PC-3 (cell line): ENCODE results near the gene CBX7. TPM values are rescaled to one million over a fixed set of nuclear protein-coding genes. Genes with fewer than 3 reads are reported as not detected.
A peak's percentile ranks its signal among the peaks of the same experiment; 100 is the strongest.

ENCODE experiments used
- ATAC-seq: fragments of 200-7000 bp; cut with Tn5 transposase; 2 replicates; pipeline ENCODE4 v1.9.1; 2020; ENCODE audit warnings: mild to moderate bottlenecking, moderate library complexity
- BruUV-seq: library from RNA; stranded (reverse); fragments of 400-500 nt; replicated peaks from 2 replicates; lab custom pipeline; 2021; lab: Mats Ljungman, UMichigan
- CTCF ChIA-PET: fragments of 300-600 bp; sonication (Branson Sonifier 250); formaldehyde crosslinking; loops from one replicate; lab custom pipeline; 2022; ENCODE audit warnings: antibody characterized with exemption; lab: Charles Lee
- POLR2A ChIA-PET: fragments of 300-600 bp; sonication (Branson Sonifier 250); formaldehyde crosslinking; loops from one replicate; lab custom pipeline; 2022; ENCODE audit warnings: antibody characterized with exemption; ENCODE audit not compliant: unreplicated experiment; lab: Charles Lee
- DNase-seq: peaks from one replicate; pipeline ENCODE4 v3.0.0-alpha.2; 2015
- H2AFZ ChIP-seq: fragments of 300-600 bp; sonication (generic); 2 replicates; pipeline ENCODE4 v1.6.0; 2016; ENCODE audit warnings: antibody characterized with exemption, low read length
- H3F3A ChIP-seq: fragments of 300-600 bp; sonication (generic); one replicate; pipeline ENCODE4 v1.6.0; 2017; ENCODE audit warnings: antibody characterized with exemption, low read length, control low read depth, mild to moderate bottlenecking; ENCODE audit not compliant: unreplicated experiment
- H3K27ac ChIP-seq: fragments of 300-600 bp; sonication (generic); 2 replicates; pipeline ENCODE4 v1.5.1; 2016; ENCODE audit warnings: mild to moderate bottlenecking, low read length
- H3K27me3 ChIP-seq: fragments of 300-600 bp; sonication (generic); 2 replicates; pipeline ENCODE4 v1.6.1; 2016; ENCODE audit warnings: low read length, mixed read lengths
- H3K36me3 ChIP-seq: fragments of 300-600 bp; sonication (generic); 2 replicates; pipeline ENCODE4 v1.6.1; 2016; ENCODE audit warnings: low read depth, mixed run types, low read length, mixed read lengths
- H3K4me1 ChIP-seq: fragments of 300-600 bp; sonication (generic); 2 replicates; pipeline ENCODE4 v1.5.1; 2016; ENCODE audit warnings: low read length; ENCODE audit not compliant: insufficient read depth
- H3K4me2 ChIP-seq: fragments of 300-600 bp; sonication (generic); 2 replicates; pipeline ENCODE4 v1.6.0; 2016; ENCODE audit warnings: low read length
- H3K4me3 ChIP-seq: fragments of 300-600 bp; sonication (generic); 2 replicates; pipeline ENCODE4 v1.5.1; 2016; ENCODE audit warnings: mild to moderate bottlenecking, low read length, mixed read lengths
- H3K79me2 ChIP-seq: fragments of 300-600 bp; sonication (generic); 2 replicates; pipeline ENCODE4 v1.6.1; 2017; ENCODE audit warnings: low read length, mixed read lengths
- H3K9ac ChIP-seq: fragments of 300-600 bp; sonication (generic); 2 replicates; pipeline ENCODE4 v1.6.0; 2016; ENCODE audit warnings: mild to moderate bottlenecking, low read length
- H3K9me2 ChIP-seq: fragments of 300-600 bp; sonication (generic); replicated peaks from 2 replicates; pipeline ENCODE4 v1.6.1; 2016; ENCODE audit warnings: mixed run types, low read length, mixed read lengths
- H3K9me3 ChIP-seq: fragments of 300-600 bp; sonication (generic); 2 replicates; pipeline ENCODE4 v1.6.1; 2016; ENCODE audit warnings: low read length, mixed read lengths
- H4K20me1 ChIP-seq: fragments of 300-600 bp; sonication (generic); 2 replicates; pipeline ENCODE4 v1.6.1; 2016; ENCODE audit warnings: low read length, mixed read lengths
- EZH2 ChIP-seq: fragments of 300-600 bp; sonication (generic); IDR thresholded peaks from one replicate; pipeline ENCODE4 v1.6.1; 2017; ENCODE audit warnings: antibody characterized with exemption, mild to moderate bottlenecking, low read length; ENCODE audit not compliant: unreplicated experiment
- EZH2phosphoT487 ChIP-seq: fragments of 300-600 bp; sonication (generic); IDR thresholded peaks from 2 replicates; pipeline ENCODE4 v1.6.1; 2018; ENCODE audit warnings: mild to moderate bottlenecking, antibody characterized with exemption, low read length, borderline replicate concordance
- intact Hi-C: fragments of 100-400 bp; cut with micrococcal nuclease; formaldehyde crosslinking; loops from 2 replicates; pipeline ENCODE4 v1.9.0; 2023
- total RNA-seq: library from RNA; depleted of rRNA; stranded (reverse); fragments of >200 nt; gene quantifications from 2 replicates; pipeline ENCODE4 v1.2.3, GENCODE V29; 2014
- TF ChIP-seq, protein P1 (sequence below): fragments of 300-600 bp; sonication (generic); conservative IDR thresholded peaks from 2 replicates; pipeline ENCODE4 v1.5.1; 2017; ENCODE audit warnings: antibody characterized with exemption, low read depth, mild to moderate bottlenecking, low read length

Gene CBX7
- total RNA-seq, 1 experiment from 2014 or later: 8.6 TPM

DNA sequence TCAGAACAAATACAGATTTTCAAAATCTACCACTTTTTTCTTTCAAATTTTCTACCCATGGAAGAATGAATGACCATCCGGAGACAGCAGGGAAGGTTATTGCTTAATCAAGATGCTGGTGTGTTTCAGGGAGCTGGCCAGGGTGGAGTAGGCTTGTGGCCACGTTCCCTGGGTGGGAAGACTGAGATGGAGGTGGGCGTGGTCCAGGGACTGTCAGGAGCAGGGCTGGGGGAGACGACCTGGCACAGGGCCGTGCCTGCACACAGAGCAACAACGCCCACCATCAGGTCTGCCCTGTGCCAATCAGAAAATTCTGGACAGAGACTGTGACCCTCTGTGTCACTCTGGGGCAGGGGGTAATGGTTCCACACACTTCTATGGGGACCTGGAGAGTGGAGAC, 62.6 kb downstream of the CBX7 start:
- POLR2A ChIA-PET: no interaction called here
- TSS peak; percentile 86 for BruUV-seq
- Histone ChIP-seq H2AFZ (no peak overlapping the region), H3K9ac (peak overlapping the region; percentile 81), H3K36me3 (no peaks in the 10 kb centered on the region), H3K79me2 (peaks cover 8% of the 10 kb centered on the region; the same call in 1 of the 2 replicates), H3K27ac (peak overlapping the region; percentile 97), H3K4me2 (peak overlapping the region; percentile 69), H3K9me3 (no peaks in the 10 kb centered on the region), H3F3A (no peaks in the 10 kb centered on the region), H3K4me1 (peaks cover 34% of the 10 kb centered on the region), H3K4me3 (no peak overlapping the region), H4K20me1 (no peaks in the 10 kb centered on the region), H3K27me3 (no peaks in the 10 kb centered on the region), H3K9me2 (no peaks in the 10 kb centered on the region)
- ATAC-seq: peak; percentile 9
- TF ChIP-seq EZH2phosphoT487 (no peak), EZH2 (no peak)
- TF ChIP-seq, protein P1, sequence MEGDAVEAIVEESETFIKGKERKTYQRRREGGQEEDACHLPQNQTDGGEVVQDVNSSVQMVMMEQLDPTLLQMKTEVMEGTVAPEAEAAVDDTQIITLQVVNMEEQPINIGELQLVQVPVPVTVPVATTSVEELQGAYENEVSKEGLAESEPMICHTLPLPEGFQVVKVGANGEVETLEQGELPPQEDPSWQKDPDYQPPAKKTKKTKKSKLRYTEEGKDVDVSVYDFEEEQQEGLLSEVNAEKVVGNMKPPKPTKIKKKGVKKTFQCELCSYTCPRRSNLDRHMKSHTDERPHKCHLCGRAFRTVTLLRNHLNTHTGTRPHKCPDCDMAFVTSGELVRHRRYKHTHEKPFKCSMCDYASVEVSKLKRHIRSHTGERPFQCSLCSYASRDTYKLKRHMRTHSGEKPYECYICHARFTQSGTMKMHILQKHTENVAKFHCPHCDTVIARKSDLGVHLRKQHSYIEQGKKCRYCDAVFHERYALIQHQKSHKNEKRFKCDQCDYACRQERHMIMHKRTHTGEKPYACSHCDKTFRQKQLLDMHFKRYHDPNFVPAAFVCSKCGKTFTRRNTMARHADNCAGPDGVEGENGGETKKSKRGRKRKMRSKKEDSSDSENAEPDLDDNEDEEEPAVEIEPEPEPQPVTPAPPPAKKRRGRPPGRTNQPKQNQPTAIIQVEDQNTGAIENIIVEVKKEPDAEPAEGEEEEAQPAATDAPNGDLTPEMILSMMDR: no peak
- CTCF ChIA-PET: no interaction called here
- intact Hi-C loops: loop anchor here (1.0 to 2.0 kb wide), 2 partner anchors 24 to 75 kb away; partner anchors contain the start of gene APOBEC3C
- peak; percentile 58 for DNase-seq

DNA sequence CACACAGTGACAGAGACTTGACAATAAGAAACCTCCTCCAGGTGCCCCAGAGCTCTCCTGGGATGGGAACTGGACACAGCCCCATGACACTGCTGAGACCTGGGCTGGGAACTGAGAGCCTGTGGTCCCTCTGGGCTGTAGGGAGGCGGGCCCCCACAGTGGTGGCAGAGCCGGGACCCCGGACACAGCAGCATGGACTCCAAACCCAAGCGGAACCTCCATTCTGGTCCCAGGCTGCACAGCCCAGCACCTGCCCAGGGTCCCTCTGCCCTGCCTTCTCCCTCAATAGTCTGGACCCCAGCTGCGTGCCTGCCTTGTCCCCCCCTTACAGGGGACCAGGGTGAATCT, 63.8 kb downstream of the CBX7 start:
- no peaks in the 10 kb centered on the region for H3K9me3 ChIP-seq
- peaks cover 8% of the 10 kb centered on the region; the same call in 1 of the 2 replicates for H3K79me2 ChIP-seq
- peaks cover 34% of the 10 kb centered on the region for H3K4me1 ChIP-seq
- ChIA-PET CTCF (no interaction called here), POLR2A (no interaction called here)
- TF ChIP-seq EZH2phosphoT487 (no peak), EZH2 (no peak)
- TF ChIP-seq, protein P1: no peak
- H3K36me3 ChIP-seq: no peaks in the 10 kb centered on the region
- no TSS peak for BruUV-seq
- no peak for ATAC-seq
- no peak overlapping the region for H2AFZ ChIP-seq
- H3K4me2 ChIP-seq: no peak overlapping the region
- DNase-seq: no peak
- intact Hi-C loops: no loop called here
- no peaks in the 10 kb centered on the region for H3F3A ChIP-seq
- H3K9me2 ChIP-seq: no peaks in the 10 kb centered on the region
- H3K27me3 ChIP-seq: no peaks in the 10 kb centered on the region
- no peak overlapping the region for H3K27ac ChIP-seq
- H4K20me1 ChIP-seq: no peaks in the 10 kb centered on the region
- no peak overlapping the region for H3K9ac ChIP-seq
- no peak overlapping the region for H3K4me3 ChIP-seq

DNA sequence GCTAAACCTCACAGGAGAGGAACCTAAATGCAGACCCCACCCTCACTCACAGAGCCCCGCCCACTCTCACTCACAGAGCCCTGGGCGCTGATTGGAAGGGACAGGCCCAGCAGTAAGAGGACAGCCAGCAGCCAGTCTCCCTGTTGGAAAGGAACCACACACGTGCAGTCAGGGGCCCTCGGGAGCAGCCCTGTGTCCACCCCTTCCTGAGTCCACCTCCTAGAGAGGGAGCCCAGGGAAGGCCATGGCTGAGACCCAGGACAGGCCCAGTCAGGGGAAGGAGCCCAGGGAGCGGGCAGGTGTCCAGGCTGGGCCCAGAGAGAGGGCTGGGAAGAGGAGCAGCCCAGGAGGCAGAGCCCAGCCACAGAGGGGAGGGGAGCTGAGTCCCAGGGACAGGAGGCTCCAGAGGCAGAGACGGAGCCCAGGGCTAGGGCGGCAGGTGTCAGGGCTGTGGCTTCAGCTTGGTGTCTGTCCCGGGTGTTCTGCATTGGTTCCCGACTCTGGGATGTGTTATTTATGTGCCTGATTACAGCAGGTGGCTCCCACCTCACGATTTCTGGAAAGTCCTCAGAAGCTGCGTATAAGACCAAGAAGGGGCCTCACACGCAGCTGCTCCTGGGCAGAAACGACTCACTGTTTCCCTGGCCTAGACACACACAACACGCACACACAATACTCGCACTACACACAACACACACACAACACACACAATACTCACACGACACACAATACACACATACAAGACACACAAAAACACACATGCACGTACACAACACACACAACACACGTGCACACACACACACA, 64.4 kb downstream of the CBX7 start:
- Histone ChIP-seq H3K27me3 (no peaks in the 10 kb centered on the region), H3K4me1 (peaks cover 34% of the 10 kb centered on the region), H3K4me3 (no peak overlapping the region), H2AFZ (no peak overlapping the region), H3K79me2 (peaks cover 8% of the 10 kb centered on the region; the same call in 1 of the 2 replicates), H3F3A (no peaks in the 10 kb centered on the region), H4K20me1 (no peaks in the 10 kb centered on the region), H3K9me2 (no peaks in the 10 kb centered on the region), H3K27ac (peak overlapping the region; percentile 18; the same call in 1 of the 2 replicates), H3K9me3 (no peaks in the 10 kb centered on the region), H3K4me2 (no peak overlapping the region), H3K36me3 (no peaks in the 10 kb centered on the region), H3K9ac (no peak overlapping the region)
- intact Hi-C loops: no loop called here
- DNase-seq (no peak), ATAC-seq (peak; percentile 4)
- CTCF ChIA-PET: no interaction called here
- no TSS peak for BruUV-seq
- TF ChIP-seq EZH2phosphoT487 (no peak), EZH2 (no peak)
- TF ChIP-seq, protein P1: no peak
- POLR2A ChIA-PET: interaction anchor here (0.7 kb wide), 1 partner anchor 65 kb away, joined by 4 read pairs; no protein-coding TSS in a partner anchor
